Stimulated activated CD4-positive, alpha-beta T cell treated with anti-CD3 and anti-CD28 coated beads, Interleukin-2, amount 100 ng/mL, for 24 hours (primary cell): ENCODE data around the gene TADA2A.

Experiments used
- DNase-seq, 2 donors: peaks; one replicate each; pipeline ENCODE4 v3.0.0-alpha.2; 2020

Gene TADA2A

DNA sequence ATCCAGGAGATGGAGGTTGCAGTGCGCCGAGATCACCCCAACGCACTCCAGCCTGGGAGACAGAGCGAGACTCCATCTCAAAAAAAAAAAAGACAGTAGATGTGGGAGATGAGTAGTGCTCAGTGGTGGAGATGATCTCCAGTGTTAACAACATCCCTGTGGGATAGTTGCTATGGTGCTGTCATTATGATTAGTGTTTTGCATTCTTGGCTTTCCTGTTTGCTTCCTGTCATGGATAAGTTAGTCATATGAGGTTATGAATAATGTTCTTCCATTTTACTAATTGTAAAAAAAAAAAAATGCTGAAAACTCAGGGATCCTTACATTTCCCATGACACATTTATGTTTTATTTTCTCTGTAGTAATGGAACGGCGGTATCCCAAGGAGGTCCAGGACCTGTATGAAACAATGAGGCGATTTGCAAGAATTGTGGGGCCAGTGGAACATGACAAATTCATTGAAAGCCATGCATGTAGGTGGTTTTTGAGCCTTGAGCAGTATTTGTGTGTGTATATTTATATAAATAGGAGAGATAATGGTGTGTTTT is 58.5 kb downstream of the TADA2A start:
- no peak for DNase-seq

DNA sequence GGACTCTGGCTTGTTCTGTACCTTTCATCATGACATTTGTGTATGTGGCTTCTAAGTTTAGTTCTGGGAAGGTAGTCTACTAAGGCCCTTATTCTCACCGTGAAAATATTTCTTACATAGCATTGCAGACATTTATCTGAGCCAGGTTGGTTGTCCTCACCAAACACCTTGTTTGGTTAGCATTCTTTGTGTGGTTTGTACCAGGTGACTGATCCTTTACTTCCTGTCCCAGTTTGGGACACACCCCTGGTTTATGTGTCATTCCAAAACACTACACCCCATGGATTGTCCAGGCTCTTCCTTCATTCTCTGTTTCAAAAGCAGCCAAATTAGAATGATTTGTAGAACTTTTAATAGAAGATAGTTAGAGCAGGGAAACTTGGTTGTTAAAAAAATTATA is 59.8 kb downstream of the TADA2A start:
- no peak for DNase-seq

GRCh38 chr17:37470181-37470580 is 63.5 kb downstream of the TADA2A start:
- no peak for DNase-seq

DNA sequence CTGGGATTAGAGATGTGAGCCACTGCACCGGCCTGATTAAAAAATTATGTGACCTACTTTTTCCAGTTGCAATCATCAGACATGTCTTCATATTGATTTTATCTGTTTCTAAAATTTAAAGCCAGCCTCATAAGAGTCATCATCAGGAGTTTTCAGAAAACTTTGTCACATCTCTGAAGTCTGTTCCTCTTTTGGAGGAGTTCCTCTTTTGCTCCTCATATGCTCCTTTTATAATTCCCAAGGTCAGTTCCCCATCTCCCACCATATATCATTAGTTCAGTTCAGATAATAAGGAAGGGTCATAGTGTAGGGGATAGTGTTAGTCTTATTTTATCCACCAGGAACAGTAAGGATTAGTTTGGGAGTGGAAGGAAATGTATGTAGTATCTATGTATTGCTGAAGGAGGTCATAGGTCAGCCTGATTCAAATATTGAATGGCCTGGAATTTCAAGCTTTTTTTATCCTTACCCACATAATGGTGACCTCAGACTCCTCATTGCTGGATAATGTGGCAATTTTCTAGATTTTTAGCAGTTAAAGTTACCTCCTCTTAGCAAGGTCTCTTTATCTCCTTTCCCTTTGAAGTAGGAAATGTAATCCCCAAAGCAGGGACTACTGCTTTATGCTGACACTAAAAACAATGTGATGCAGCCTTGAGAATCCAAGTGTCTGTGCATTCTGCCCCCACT is 69.2 kb downstream of the TADA2A start:
- DNase-seq = no peak

DNA sequence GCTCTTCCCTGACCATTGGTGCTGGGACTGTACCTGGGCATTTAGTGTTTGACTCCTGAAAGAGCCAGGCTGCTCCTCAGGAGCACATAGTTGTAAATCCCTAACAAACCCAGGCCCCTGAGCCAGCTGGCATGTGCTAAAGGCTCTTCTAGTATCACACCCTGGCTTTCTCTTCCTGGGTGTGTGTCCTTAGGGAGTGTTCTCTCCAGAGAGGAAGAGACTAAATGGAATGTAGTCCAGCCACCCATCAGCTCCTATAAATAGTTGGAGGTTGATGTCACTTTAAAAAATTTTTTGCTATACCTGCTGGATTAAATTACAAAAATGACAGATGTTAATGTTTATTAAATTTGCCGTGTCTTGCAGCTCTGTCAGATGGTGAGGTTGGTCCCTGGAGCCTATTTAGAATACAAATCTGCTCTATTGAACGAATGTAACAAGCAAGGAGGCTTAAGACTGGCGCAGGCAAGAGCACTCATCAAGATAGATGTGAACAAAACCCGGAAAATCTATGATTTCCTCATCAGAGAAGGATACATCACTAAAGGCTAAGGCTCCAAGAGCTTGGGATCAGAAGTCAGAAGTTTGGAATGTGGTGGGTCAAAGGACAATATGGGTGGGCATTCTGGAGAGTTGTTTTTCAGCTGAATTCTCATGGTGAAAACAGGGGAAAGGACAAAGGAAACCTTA is 69.9 kb downstream of the TADA2A start:
- no peak for DNase-seq

- no peak for DNase-seq
Measured at GRCh38 chr17:37478187-37478586, 71.5 kb downstream of the TADA2A start.

DNA sequence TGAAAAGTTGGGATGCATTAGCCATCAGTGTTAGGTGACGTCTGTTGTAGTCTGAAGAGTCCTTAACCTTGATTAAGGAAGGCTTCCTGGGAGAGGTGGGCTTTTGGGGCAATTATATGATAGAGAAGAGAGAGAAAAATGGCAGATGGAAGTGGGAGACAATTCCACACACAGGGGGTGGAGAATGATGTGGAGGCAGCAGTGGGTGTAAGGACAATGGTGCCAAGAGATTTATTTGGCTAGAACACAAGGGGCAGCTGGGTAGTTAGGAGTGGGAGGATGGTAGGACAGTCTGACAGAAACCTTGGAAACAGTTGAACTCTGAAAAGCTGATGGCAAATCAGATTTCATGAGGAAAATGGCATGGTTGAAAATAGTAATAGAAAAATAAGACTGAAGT is 72.3 kb downstream of the TADA2A start:
- no peak for DNase-seq

DNA sequence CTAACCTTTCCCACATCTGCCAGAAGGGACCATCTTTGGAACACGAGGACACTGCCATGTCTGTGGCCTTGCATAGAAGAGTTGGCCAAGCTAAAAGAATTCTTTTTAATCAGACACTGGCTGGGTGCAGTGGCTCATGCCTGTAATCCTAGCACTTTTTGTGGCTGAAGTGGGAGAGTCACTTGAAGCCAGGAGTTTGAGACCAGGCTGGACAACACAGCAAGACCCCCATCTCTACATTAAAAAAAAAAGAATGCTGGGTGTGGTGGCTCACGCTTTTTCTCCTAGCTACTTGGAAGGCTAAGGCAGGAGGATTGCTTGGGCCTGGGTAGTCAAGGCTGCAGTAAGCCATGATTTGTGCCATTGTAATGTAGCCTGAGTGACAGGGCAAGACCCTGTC is 73.7 kb downstream of the TADA2A start:
- no peak for DNase-seq

- DNase-seq = no peak
Measured at GRCh38 chr17:37481001-37481665, 74.4 kb downstream of the TADA2A start.

DNA sequence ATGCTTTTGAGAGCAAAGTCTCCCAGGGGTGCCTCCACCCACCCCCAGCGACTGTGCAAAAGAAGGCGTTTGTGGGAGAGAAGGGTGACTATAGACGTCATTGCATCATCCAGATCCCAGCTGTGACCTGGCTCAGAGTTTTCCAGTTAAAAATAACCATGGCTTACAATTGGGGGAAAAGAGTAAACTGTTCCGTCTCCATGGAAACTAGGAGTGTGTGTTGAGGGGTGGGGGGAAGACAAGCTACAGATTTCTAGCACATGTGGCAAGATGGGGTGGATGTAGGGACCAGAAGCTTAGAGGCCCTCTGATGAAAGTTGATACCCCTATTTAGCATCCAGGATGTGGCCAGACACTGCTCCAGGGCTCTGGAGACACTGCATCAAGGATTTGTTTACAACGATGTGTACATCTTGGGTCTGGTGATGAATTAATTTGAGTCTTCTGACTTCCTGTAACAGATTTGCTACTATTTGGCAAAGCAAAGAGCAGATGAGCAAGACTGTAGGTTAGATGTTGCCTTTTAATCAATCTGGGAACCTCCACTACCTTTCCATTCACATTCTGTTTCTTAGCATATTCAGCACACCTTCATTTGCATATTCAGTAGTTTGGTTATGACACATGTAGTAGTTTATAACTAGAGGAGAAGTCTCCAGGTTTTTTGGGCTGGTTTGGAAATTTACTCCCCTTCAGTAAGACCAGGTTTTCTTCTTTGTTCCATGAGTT is 76.8 kb downstream of the TADA2A start:
- no peak for DNase-seq

DNA sequence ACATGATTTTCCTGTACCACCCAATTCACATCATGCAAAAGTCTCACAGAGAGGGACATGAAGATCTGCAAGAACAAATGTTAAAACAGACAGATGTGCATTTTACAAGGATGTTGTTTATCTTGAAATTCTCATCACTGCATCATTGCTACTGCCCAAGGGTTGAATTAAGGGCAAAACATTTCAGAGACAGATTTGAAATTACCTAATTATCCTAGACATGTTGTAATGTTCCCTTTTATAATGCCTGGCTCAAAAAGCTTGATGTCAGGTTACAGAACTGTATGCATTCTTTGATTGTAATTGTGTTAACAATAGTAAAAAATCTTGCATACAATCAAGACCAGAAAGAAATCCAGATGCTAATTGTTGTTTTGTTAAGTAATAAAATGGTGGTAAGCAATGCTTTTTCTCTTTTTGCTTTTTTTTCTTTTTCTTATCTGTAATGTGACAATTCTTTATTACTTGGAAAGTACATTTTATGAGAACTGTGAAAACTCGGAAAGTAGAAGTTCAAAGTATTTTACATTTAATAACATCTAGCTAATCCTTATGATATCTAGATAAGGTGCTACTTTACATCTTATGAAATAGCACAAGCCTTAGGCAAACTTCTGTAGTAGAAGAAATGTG is 79.4 kb downstream of the TADA2A start:
- no peak for DNase-seq

- no peak for DNase-seq
Measured at GRCh38 chr17:37488009-37488604, 81.4 kb downstream of the TADA2A start.

DNA sequence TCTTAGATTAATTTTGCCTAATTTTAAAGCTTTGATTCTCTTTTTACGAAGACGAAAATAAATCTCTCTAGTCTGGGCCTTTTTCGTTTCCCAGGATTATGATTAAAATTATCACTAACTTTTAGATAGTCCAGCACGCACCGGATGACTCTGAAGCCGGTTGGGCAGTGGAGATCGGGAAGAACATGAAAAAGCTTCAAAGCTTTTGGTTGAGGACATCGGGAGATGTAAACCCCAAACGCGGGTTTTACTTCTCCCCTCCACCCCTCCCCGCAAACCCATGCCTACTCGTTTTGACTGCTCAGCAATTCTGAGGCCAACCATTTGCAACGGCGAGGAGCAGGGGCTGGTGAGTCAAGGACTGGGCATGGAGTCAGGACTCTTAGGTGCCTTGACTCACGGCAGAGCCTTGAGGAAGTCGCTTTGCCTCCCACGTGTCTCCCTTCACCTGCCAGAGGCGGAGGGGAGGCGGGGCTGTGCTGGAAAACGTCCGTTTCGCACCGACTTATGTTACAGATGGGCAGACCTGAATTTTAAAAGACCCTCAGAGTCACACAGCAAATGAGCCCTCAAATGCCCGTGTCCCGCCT is 82.0 kb downstream of the TADA2A start:
- DNase-seq = peak; percentile 66 to 69

GRCh38 chr17:37489197-37490001 is 82.7 kb downstream of the TADA2A start, which contains the start of gene DUSP14:
DUSP14 (plus strand) TSS chr17:37489891; CDS start chr17:37512273, 22,382 bp downstream.
- peak; percentile 79 to 81 for DNase-seq

DNA sequence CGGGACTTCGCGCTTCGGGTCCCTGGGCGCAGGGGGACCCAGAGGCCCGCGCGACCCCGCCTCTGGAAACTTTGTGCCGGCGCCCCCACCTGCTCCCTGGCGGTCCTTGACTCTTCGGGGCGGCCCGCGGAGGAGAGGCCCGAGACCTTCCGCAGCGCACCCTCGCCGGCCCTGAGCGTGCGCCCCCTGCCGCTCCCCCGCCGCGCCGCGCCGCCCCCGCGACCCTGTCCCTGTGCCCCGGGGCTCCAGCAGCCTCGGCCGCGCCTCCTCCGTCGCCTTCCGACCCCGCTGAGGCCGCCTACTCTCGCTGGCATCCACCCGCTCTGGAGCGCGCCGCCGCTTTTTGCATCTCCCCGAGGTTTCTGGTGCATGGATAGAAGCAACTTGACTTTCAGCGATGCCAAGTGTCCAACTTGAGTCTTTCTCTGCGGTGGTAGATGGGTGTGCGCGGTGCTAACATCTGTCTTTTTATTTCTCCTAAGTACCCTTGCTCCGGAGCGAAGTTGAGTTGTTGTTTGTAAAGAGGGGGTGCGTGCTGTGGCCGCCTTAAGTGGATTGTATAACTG is 83.4 kb downstream of the TADA2A start:
- peak; percentile 77 to 78 for DNase-seq

DNA sequence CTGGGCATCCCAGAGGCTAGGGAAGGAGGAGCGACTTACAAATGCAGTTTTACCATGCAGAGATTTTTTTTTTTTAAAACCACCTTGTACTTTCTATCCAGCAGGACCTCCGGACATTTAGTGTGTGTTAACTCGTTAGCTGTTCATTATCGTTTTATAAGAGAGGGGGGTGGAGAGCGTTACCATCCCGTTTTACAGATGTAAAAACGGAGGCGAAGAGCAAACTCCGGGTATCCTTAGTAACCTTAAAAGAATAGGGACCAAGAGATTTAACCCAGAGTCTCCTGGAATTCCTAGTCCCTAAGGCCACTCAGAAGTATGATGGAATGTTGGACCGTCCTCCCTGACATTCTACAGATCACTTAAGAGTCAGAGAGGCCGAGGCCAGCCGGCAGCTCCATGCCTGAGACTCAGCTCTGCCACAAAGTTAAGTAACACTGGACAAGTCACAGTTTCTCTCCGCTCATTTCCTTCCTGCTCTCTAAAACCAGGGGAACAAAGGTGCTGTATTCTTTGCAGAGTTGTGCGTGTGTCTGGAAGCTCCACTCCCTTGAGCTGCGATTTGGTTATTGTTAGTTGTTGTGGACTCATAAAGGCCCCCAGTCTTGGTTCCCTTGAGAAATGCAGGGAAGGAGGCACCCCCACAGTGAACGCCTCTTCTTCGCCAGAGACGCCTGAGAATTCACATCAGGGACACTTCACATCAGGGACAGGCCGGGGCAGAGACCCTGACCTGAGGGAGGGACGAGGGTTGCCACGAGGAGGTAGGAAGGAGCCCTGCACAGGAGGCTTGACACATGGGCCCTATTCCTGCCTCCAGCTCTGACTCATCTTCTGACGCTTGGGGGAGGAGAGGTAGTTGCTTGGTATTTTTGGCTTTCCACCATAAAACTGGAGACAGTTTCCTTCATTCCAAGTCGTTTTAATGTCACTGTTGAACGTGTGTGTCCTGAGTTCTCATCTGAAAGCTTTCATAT is 84.2 kb downstream of the TADA2A start:
- DNase-seq = peak; percentile 27

DNA sequence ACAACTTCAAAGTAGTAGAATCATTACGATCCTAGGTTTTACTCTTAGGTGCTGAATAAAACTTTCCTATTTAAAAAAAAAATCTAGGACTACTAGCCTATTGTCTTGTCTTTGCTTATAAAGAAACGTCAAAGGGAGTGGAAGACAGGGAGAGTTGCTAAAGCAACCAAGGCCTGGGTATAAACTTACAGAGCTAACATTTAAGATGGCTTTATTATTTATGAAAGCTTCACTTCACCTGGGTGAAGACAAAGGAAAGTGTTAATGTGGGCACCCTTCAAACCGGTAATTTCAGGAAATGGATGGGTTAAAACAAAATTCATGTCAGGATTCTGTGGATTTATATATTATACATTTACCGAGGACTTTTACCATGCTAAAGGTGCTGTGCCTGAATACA is 85.5 kb downstream of the TADA2A start:
- DNase-seq = no peak

DNA sequence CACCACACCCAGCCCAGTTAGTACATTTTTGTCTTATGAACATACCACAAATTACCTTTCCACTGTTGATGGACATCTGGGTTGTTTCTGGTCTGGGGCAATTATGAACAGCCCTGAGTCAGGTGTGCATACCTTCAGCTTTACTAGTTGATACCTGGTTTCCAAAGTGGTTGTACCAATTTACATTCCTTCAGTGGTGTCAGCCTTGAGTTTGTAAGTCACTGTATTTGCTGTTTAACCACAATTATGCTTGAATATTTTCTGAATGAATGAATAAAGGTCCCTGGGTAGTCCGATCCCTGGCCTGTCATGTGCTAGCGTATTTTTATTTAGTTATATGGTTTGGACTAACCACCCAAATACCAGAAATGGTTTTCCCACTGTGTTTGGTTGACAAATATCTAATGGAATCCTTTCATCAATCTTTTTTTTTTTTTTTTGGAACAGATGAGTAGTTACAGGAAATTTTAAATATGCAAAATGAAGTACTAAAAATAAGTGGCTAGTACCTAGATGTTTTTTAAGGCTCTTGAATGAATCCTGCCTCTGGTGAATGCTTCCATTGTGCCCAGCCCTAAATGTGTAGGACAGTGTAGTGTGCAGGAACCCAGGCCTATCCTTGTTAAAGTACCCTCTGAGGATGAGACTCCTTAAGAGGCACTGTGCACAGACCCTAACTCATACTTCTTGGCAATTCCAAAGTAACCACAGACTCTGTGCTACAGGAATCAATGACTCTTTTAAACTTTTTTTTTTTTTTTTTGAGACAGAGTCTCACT is 86.8 kb downstream of the TADA2A start:
- DNase-seq = no peak
